CD4-positive, alpha-beta T cell treated with Interleukin-2 at 100 ng/mL for 4 hours (primary cell): Measurements from ENCODE around the gene FKTN.
"Not testable (repeated sequence)": the region's sequence is repeated elsewhere in the genome, so short reads cannot be mapped to it uniquely, and the experiment has no call there.

Source experiments
- DNase-seq: peaks from one replicate; pipeline ENCODE4 v3.0.0-alpha.2; 2020; ENCODE audit warnings: low spot score

FKTN gene

GRCh38 chr9:105557804-105558610 is at the start of gene FKTN:
FKTN (plus strand) TSS chr9:105558131; CDS start chr9:105575033, 16,902 bp downstream.
- peak; percentile 85 for DNase-seq

- no peak for DNase-seq
Observed at GRCh38 chr9:105508530-105508929, 49.4 kb upstream of the FKTN start.

GRCh38 chr9:105510024-105510423 is 47.9 kb upstream of the FKTN start:
- no peak for DNase-seq

- no peak for DNase-seq
Observed at GRCh38 chr9:105511446-105511845, 46.5 kb upstream of the FKTN start.

- no peak for DNase-seq
Observed at GRCh38 chr9:105515811-105516413, 42.0 kb upstream of the FKTN start.

- not testable (repeated sequence) for DNase-seq
Observed at GRCh38 chr9:105519710-105520369, 38.1 kb upstream of the FKTN start.

- DNase-seq, result not testable (repeated sequence)
Observed at GRCh38 chr9:105520992-105521391, 36.9 kb upstream of the FKTN start.

GRCh38 chr9:105522618-105523385 is 35.1 kb upstream of the FKTN start:
- DNase-seq, result not testable (repeated sequence)

- DNase-seq, result no peak
Observed at GRCh38 chr9:105531530-105531929, 26.4 kb upstream of the FKTN start.

- no peak for DNase-seq
Observed at GRCh38 chr9:105535920-105536668, 21.8 kb upstream of the FKTN start.

GRCh38 chr9:105539452-105539851 is 18.5 kb upstream of the FKTN start:
- no peak for DNase-seq

- no peak for DNase-seq
Observed at GRCh38 chr9:105541838-105542237, 16.1 kb upstream of the FKTN start.

GRCh38 chr9:105554042-105554441 is 3.9 kb upstream of the FKTN start:
- DNase-seq, result no peak

GRCh38 chr9:105572455-105572854 is 14.5 kb downstream of the FKTN start:
- DNase-seq, result no peak

GRCh38 chr9:105579952-105580351 is 22.0 kb downstream of the FKTN start:
- DNase-seq, result not testable (repeated sequence)

- not testable (repeated sequence) for DNase-seq
Observed at GRCh38 chr9:105581550-105581949, 23.6 kb downstream of the FKTN start.

- no peak for DNase-seq
Observed at GRCh38 chr9:105593145-105593544, 35.2 kb downstream of the FKTN start.

GRCh38 chr9:105608721-105609598 is 51.0 kb downstream of the FKTN start:
- peak; percentile 56 for DNase-seq

GRCh38 chr9:105621001-105621400 is 63.1 kb downstream of the FKTN start:
- DNase-seq, result no peak

GRCh38 chr9:105625088-105625487 is 67.2 kb downstream of the FKTN start:
- DNase-seq, result no peak
